ENCODE results near the gene ADISSP.

ADISSP gene

DNA sequence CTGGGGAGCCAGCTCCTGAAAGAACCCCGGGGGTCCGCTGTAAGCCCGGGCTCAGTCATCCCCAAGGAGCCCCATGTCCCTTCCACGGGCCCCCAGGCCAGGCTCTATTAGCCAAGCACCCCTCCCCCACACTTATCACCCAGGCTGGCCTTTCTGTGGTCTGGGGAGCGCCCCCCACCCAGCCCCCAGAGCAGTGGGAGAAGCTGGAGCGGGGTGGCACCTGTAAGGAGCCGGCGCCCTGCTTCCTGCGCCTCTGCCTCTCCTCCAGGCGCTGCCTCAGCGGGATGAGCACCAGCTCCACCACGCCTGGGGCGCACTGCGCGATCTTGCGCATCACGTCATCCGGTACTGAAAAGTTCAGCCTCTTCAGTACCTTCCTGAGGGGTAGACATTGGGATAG is 11.4 kb upstream of the ADISSP start:
- no peak for DNase-seq

GRCh38 chr20:3777716-3778629 is 10.4 kb upstream of the ADISSP start:
- DNase-seq = no peak

DNA sequence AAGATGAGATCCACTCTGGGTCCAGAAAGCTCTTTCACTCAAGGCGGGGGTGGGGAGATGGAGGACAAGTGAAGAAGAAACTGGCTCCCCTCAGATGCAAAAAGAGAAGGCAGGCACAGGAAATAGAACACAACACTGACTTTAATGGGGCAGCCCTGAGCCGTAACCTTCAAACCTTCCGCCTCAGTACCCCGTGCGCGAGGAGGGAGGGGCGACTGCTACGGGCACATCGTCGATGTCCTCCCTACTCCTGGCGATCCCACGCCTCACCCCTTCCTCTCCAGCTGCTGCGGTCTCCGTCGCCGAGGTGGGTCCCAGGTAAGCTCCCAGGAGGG is 9.8 kb upstream of the ADISSP start:
- no peak for DNase-seq

- DNase-seq = no peak
Measured at GRCh38 chr20:3775457-3776108, 8.0 kb upstream of the ADISSP start.

GRCh38 chr20:3771552-3772058 is 4.1 kb upstream of the ADISSP start:
- DNase-seq = no peak

- no peak for DNase-seq
Measured at GRCh38 chr20:3768342-3769130, 983 bp upstream of the ADISSP start.

DNA sequence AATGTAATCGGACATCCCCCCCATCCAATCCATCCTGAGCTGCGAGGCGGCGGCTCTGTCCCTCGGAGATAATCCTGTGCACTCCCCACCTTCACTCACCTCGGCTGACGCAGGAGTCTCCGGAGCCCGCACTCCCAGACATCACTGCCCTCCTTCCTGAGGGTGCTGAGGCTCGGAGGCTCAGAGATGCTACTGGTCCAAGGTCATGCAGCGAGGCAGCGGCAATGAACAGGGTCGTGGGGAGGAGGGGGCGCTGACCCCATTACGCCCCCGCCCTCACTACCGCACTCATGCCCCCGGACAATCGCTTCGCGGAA is 485 bp downstream of the ADISSP start:
- DNase-seq = no peak

DNA sequence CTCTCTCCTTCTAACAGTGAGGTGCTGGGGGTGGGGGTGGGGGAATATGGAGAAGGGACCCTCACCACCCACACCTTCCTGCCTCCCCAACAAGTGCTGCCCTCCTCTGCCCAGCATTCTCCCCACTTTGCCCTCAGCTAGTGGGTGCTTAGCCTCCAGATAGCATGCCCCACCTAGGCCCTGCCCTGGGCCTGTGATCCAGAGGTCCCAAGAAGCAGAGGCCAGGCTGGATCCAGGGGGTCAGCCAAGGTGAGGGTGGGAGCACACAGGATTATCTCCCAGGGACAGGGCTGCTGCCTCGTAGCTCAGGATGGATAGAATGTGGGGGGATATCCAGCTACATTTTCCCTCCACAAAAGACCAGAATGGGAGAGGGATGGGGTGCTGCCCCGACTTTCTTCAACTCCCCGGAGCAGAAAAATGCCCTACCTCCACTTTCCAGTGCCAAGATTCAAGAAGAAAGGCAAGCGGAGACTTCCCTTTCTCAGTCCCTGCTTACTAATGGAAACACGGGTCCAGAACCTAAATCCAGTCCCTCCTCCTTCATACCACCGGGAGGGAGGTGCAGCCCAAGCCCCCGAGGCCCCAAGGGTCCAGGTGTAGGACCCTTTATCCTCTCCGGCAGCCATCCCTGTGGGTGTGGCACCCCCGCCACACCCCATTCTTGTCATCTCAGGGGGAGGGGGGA is 987 bp downstream of the ADISSP start:
- no peak for DNase-seq

DNA sequence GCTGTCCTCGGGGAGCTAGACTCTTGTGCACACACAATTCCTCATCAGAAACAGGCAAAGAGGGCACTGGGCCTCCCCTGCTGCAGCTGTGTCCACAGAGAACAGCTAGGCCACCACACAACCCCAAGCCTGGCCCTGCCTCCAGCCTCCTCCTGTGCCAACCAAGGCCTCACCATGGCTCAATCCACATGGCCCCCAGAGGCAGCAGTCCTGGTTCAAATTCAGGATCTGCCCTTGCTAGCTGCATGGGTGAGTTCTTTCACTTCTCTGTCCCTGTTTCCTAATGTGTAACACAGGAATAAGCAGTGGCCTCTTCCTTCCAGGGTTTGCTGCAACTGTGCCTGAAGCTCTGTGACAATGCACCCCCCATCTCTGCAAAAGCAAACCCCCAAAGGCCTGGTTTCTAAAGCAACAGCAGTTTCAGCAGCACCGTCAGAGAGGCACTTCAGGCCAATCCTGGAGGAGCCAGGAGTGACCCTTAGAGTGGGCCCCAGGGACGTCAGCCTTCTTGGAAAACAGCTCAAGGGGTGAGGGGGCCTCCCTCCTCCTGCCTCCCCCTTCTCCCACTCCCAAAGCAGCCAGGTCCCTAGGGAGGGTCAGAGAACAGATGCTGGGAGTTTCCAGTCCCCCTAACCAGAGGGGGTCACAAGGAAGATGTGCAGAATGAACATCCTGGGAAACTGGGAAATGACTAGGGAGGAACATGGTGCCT is 2.2 kb downstream of the ADISSP start:
- DNase-seq = no peak

DNA sequence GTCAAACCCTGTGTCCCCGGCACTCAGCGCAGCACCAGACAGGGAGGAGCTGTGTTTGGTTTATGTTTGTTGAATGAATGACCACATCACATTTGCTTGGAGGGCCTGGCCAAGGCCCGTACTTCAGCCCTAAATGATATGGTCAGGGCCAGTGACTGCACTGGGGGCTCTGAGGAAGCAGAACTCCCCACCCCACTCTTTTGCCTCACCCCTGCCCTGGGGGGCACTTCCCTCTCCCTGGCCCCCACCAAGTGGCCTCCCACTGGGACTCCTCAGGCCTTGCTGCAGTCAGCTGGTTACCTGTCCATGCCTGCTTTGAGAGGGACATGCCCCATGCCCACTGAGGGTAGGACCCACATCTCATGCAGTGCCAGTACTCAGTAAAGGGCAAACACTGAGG is 2.9 kb downstream of the ADISSP start:
- DNase-seq = no peak

- DNase-seq = no peak
Measured at GRCh38 chr20:3763671-3764601, 3.6 kb downstream of the ADISSP start.

DNA sequence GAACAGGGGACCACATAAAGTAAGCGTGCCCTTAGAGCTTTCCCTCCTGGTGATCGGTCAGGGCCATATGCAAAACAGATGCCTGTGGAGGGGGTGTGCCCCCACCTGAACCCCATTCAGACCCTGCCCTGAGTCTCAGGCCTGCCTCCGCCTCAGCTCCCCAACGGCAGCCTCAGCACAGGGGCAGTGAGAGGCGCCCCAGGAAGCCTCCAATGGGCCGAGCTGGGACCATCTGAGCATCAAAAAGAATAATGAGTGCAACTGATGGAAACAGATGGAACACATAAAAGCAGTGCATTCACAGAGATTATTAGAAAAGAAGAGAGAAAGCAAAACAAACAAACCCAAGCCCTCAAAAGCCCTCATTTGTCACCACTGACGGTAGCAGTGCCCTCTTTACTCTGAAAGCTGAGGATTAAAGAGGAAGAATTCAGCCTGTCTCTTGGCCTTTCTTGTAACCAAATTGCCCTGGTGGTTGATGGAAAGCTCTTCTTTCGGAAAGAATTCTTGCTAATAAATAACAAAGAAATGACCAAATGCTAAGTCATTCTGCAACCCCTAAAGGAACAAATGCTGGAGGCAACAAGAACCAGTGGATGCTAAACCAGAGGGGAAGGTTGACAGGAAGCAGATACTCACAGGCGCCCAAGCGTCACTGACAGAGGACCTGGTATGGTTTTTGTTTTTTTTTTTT is 6.8 kb downstream of the ADISSP start:
- DNase-seq = no peak

DNA sequence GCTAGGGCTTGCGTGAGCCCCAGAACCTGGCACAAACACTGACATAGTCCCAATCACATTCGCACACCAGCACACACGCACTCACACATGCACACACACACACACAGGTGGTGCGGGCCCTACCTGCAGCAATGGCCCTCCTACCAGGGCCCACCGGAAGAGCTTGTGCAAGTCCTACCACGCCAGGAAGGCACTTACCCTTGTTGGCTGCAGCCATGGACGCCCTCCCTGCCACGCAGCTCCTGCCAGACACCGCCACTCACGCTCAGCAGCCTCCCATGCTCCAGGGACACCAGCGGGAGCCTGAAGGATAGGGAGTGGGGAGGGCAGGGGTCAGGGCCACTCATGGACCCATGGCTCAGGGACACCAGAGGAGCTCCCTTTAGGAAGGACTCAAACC is 7.7 kb downstream of the ADISSP start:
- DNase-seq = no peak

GRCh38 chr20:3759316-3759823 is 8.2 kb downstream of the ADISSP start:
- DNase-seq = no peak

GRCh38 chr20:3758566-3758965 is 9.0 kb downstream of the ADISSP start:
- no peak for DNase-seq

- no peak for DNase-seq
Measured at GRCh38 chr20:3757268-3757667, 10.3 kb downstream of the ADISSP start.

- DNase-seq = no peak
Measured at GRCh38 chr20:3755814-3756480, 11.6 kb downstream of the ADISSP start.

GRCh38 chr20:3755269-3755668 is 12.3 kb downstream of the ADISSP start:
- no peak for DNase-seq

DNA sequence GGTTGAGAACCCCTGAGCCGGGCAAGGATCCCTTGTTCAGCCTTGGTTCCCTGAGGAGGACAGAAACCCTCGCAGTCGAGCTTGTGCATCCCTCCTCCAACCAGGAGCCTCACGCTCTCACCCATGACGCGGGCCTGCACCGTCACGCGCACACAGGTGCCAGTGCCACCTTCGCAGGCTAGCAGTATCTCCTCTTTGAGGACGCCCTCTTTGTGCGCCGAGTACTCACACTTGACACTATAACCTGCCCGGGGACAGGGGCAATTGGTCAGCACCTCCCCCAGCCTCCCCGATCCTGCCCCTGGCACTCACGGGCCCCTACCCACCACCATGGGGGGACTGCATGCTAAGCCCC is 13.3 kb downstream of the ADISSP start:
- no peak for DNase-seq

All from cortex of kidney (tissue), 1 donor.